Measurements from ENCODE around the gene ZNRF2. TPM values are rescaled to one million over a fixed set of nuclear protein-coding genes. Genes with fewer than 3 reads are reported as not detected.

The ZNRF2 gene
- polyA plus RNA-seq, 1 of the 3 experiments (the other 2 are of a cell fraction) = 4.0 TPM

GRCh38 chr7:30285536-30286284 is 1.3 kb downstream of the ZNRF2 start (continued):
- TF ChIP-seq REST (IDR thresholded peaks at IDR 0.05; ENCODE audit: low read depth, low read length) (no peak), CHD2 (IDR thresholded peaks at IDR 0.05; ENCODE audit: low read length, partially characterized antibody) (no peak), TAF1 (IDR thresholded peaks at IDR 0.05; ENCODE audit: borderline replicate concordance, low read depth, low read length) (no peak), POLR2AphosphoS5 (IDR thresholded peaks at IDR 0.05; ENCODE audit: low read depth, low read length) (no peak), EZH2phosphoT487 (IDR thresholded peaks at IDR 0.05; ENCODE audit: borderline replicate concordance, low read depth) (no peak), CTCF (IDR thresholded peaks at IDR 0.05) (peak; percentile 15; the same call in 1 of the 2 replicates), GABPA (IDR thresholded peaks at IDR 0.05; ENCODE audit: low read depth) (0 out of 2 replicates have a peak, but pooled peaks have one; percentile 20), NFIC (IDR thresholded peaks at IDR 0.05; ENCODE audit: borderline replicate concordance) (peak; percentile 14; the same call in 1 of the 2 replicates), IRF3 (IDR thresholded peaks at IDR 0.05; ENCODE audit: low read depth, low read length) (no peak), FOXM1 (IDR thresholded peaks at IDR 0.05; ENCODE audit: low read depth) (no peak), USF2 (IDR thresholded peaks at IDR 0.05; ENCODE audit: borderline replicate concordance, low read depth, low read length) (no peak)
